Lower leg skin (tissue), 3 donors: ENCODE measurements around the gene NECAP2.
"Not testable (repeated sequence)": the region's sequence is repeated elsewhere in the genome, so short reads cannot be mapped to it uniquely, and the experiment has no call there.

Experiments used
- POLR2A ChIP-seq, 2 donors: fragments of 450-650 bp; IDR thresholded peaks; one replicate each; pipeline ENCODE4 v1.6.1; 2016 to 2017; ENCODE audit warnings: antibody characterized with exemption in 2 of 2, mild to moderate bottlenecking in 1 of 2, moderate library complexity in 1 of 2
- TF ChIP-seq, protein P1 (sequence below), 3 donors: fragments of 450-650 bp; IDR thresholded peaks; one replicate each; pipeline ENCODE4 v1.5.1; 2016; ENCODE audit warnings: antibody characterized with exemption in 3 of 3, mild to moderate bottlenecking in 3 of 3, moderate library complexity in 2 of 3

- TF ChIP-seq, protein P1, sequence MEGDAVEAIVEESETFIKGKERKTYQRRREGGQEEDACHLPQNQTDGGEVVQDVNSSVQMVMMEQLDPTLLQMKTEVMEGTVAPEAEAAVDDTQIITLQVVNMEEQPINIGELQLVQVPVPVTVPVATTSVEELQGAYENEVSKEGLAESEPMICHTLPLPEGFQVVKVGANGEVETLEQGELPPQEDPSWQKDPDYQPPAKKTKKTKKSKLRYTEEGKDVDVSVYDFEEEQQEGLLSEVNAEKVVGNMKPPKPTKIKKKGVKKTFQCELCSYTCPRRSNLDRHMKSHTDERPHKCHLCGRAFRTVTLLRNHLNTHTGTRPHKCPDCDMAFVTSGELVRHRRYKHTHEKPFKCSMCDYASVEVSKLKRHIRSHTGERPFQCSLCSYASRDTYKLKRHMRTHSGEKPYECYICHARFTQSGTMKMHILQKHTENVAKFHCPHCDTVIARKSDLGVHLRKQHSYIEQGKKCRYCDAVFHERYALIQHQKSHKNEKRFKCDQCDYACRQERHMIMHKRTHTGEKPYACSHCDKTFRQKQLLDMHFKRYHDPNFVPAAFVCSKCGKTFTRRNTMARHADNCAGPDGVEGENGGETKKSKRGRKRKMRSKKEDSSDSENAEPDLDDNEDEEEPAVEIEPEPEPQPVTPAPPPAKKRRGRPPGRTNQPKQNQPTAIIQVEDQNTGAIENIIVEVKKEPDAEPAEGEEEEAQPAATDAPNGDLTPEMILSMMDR (IDR thresholded peaks at IDR 0.05), result not testable (repeated sequence)
- TF ChIP-seq POLR2A (IDR thresholded peaks at IDR 0.05), result not testable (repeated sequence)
Observed at GRCh38 chr1:16497474-16497904, 57.0 kb downstream of the NECAP2 start.
